Fibroblast of skin of abdomen (primary cell): ENCODE measurements around the gene CTTNBP2.

Source experiments
- DNase-seq: peaks from one replicate; pipeline ENCODE4 v3.0.0-alpha.2; 2013

The CTTNBP2 gene

DNA sequence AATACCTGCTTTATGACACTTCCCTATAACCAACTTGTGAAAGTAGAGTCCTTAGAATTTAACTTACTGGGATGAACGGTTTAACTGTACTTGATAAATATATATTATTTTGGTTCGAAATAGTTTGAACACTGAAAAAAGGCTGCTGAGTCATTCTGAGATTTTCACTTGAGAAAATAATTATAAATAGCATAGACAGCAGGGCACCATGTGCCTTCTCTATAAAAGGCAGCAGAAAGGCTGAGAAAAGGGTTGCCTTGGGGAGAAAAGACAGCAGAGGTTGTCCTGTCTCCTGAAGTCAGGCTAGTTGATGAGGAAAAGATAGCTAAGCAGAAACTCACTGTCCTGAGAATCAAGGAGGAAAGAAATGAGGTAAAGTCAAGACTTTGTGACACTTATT is 92.4 kb downstream of the CTTNBP2 start:
- peak; percentile 5 for DNase-seq

DNA sequence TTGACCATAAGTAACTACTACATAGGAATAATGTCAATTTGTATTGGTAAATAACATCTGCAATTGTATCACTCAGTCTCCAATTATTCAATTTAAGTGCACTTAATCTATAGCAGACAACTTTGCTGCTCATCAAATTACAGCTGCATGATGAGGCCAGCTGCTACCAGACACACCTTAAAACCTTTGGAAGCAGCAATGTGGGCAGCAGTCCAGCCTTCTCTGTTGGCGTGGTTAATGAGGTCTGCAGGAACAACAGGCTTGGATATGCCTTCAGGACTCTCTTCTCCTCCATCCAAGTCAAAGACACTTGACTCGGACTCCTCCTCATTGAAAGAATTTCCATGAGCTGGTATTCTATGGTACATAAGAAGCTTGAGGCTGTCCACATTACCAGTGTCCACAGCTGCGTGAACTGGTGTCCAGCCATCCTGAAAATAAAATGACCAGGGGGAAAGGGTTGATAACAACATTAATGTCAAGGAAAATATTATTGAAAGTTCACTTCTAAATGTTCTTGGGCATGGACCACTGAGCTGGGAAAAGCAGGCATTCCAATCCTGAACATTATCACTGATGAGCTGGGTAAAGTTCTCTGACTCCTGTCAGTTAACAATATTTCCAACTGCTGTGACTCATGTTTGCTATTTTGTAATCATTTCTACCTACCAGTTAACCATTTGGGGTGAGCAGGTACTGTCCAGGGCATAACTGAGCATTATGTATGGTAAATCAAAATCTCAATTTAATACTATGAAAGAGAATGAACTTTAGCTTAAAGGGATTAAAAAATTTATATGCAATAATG is 95.7 kb downstream of the CTTNBP2 start:
- DNase-seq = no peak

GRCh38 chr7:117776224-117776623 is 97.0 kb downstream of the CTTNBP2 start:
- DNase-seq = no peak

DNA sequence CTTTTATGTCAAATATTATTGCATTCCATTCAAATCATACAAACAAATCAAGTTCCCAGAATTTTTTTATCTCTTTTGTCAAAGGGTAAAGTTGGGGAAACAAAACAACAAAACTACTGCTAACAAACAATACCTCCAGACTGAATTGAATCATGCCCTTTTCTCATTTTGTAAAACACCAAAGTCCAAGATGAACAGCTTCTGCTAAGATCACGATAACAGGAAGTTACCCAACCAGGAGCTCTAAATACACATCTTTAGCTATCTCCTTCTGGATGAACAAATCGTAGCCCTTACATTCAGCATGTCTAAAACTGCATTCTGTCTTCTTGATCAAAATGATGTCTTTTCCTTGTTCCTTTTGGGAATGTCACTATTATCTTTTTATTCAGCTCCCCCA is 97.4 kb downstream of the CTTNBP2 start:
- DNase-seq = no peak

- DNase-seq = no peak
Observed at GRCh38 chr7:117774943-117775342, 98.3 kb downstream of the CTTNBP2 start.

DNA sequence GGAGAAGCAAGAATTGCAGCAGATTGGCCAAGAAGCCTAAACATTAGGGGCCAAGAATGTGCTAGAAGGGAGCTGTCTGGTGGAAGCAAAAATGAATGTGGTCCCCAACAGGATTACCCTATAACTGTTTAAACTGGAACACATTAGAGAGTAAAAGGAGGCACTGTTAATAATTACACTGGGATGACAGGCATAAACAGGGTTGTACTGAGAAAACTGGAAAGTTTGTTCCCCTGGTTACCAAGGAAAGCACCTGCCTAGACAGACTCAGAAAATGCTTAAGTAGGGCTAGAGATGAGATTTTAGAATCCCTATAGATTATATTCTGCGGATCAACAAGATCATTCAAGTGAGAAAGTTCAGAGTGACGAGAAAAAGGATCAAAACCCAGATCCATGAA is 100.8 kb downstream of the CTTNBP2 start:
- no peak for DNase-seq

DNA sequence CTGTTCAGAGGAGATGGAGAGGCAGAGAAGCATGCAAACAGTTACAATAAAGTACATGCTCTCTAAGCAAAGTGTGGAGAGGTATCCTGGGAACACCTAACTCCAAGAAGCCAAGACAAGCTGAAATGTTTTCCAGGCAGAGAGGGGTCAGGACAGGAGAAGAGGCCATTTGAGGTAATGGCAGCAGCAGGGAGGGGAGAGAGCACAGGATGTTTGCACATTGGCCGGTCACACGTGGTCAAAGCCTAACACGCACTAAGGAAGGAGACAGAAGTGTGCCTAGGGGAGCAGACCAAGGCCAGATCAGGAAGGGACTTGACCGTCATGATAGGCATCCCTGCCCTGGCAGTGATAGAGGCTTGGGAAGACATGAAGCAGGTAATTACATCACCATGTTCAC is 101.5 kb downstream of the CTTNBP2 start:
- no peak for DNase-seq

- DNase-seq = no peak
Observed at GRCh38 chr7:117769085-117769484, 104.2 kb downstream of the CTTNBP2 start.

- DNase-seq = no peak
Observed at GRCh38 chr7:117767951-117768350, 105.3 kb downstream of the CTTNBP2 start.

DNA sequence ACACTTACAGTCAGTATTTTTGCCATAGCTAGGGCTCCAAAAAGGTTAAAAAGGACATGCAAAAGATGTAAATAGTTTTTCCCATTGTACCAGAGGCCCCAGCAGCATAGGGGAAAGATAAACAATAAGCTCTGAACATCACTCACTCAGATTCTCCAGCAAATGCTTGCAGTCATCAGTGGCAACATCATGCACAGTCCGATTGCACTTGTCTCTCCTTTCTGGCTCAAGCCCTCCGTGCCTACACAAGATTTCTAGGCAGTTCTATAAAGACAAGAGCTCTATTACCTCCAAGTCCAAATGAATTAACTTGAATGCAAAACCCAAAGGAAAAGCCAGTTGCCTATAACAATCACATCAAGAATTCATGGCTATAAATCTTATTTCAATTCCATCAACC is 106.3 kb downstream of the CTTNBP2 start:
- no peak for DNase-seq

DNA sequence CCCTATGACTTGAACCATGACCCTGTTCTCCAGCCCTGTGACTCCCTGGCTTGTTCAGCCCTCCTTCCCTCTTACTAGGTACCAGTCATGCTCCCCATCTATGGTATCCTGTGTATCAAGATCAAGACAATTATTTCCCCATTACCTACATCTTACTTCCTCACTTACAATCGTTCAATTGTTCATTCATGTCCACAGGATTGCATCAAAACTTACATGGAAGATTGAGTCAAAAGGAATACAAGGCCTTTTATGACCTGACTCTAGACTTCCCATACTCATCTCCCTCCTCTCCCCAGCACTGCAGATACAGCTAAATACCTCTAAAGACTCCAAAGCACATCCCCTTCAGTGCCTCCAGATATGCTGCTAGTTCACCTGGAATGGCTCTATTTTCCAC is 109.2 kb downstream of the CTTNBP2 start:
- DNase-seq = no peak

DNA sequence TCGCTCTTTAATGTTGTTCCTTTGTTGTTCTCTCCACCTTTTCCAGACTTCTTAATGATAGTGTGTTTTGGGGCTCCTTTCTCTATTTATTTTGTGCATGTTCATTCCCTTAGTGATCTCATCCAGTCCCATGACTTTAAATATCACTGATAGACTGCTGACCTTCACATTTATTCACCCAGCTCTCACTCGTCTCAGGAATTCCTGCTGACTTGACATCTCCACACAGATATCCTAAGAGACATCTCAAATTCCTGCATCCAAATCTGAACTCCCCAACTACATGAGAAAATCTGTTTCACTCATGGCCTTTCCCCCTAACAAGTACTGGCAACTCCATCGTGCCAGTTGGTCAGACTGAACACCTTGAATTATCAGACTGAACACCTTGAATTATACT is 111.2 kb downstream of the CTTNBP2 start:
- no peak for DNase-seq

DNA sequence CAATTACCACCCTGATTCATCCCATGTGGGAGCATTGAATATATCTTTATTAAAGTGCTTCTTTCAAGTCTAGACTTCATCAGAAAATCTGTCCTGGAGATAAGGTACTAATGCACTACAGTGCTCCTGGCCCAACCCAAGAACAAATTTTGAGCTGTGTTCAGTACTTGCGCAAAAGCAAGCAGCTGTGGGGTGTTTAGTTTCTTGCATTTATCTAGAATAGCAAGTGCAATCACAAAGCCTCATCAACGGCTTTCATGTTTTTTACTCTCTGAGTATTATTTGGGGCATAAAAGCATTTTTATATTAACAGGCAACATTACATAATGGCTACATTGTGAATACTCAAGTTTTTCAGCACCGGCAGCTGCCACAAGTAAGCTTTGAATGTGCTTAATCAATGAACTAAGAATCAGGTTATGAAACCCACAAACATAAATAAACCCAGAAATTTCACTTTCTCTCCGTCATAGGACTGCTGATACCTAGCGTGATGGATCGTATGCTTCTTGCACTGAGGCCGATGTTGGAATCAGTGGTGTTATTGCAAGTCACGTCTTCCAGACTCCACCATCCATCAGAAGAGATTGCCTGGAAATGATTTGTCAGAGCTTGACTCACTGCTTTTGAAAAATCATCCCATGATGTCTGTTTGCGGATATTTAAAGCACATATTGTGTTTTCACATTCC is 113.1 kb downstream of the CTTNBP2 start:
- DNase-seq = peak; percentile 78

- DNase-seq = no peak
Observed at GRCh38 chr7:117757440-117757839, 115.8 kb downstream of the CTTNBP2 start.

- no peak for DNase-seq
Observed at GRCh38 chr7:117756586-117757085, 116.6 kb downstream of the CTTNBP2 start.

GRCh38 chr7:117755136-117755535 is 118.1 kb downstream of the CTTNBP2 start:
- no peak for DNase-seq

GRCh38 chr7:117751775-117752174 is 121.5 kb downstream of the CTTNBP2 start:
- DNase-seq = no peak

GRCh38 chr7:117750612-117751563 is 122.4 kb downstream of the CTTNBP2 start:
- peak; percentile 21 for DNase-seq

DNA sequence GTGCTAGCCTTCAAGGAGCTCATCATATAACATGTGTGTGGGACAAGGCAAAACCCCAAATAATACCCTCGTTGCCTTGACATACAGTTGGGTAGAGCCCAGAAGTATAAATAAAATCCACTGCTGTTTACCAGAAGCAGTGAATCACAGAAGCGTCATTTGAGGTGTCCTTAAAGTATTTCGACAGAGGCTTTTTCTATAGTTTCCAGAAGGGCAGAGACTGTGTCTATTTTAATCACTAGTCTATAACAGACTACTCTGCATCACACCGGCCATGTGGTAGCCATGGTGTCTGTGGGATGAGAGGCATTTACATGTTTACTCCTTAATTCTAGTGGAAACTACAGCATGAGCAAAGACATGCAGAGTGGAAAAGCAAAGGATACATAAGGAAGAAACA is 131.3 kb downstream of the CTTNBP2 start:
- no peak for DNase-seq

GRCh38 chr7:117739085-117739484 is 134.2 kb downstream of the CTTNBP2 start:
- no peak for DNase-seq

- DNase-seq = no peak
Observed at GRCh38 chr7:117737926-117738325, 135.3 kb downstream of the CTTNBP2 start.

- DNase-seq = no peak
Observed at GRCh38 chr7:117731455-117731854, 141.8 kb downstream of the CTTNBP2 start.

DNA sequence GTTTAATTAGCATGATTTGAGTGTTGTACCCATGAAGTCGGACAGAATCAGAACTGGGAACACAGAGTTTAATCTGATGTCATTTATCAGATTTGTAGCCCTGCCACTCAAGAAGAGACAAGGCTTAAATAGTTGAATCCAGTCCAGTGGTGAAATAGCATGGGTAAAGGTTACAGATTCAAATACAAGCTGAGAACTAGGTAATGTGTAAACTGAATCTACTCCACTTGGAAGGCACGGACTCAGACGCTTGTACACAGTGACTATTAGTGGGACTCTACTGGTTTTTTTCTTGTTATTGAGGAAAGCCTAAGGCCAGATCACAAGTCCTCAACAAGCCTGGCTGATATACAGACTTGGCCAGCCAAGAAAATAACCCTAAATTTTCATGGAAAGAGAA is 142.9 kb downstream of the CTTNBP2 start:
- no peak for DNase-seq
